ENCODE measurements around the gene VIL1.

Gene VIL1

DNA sequence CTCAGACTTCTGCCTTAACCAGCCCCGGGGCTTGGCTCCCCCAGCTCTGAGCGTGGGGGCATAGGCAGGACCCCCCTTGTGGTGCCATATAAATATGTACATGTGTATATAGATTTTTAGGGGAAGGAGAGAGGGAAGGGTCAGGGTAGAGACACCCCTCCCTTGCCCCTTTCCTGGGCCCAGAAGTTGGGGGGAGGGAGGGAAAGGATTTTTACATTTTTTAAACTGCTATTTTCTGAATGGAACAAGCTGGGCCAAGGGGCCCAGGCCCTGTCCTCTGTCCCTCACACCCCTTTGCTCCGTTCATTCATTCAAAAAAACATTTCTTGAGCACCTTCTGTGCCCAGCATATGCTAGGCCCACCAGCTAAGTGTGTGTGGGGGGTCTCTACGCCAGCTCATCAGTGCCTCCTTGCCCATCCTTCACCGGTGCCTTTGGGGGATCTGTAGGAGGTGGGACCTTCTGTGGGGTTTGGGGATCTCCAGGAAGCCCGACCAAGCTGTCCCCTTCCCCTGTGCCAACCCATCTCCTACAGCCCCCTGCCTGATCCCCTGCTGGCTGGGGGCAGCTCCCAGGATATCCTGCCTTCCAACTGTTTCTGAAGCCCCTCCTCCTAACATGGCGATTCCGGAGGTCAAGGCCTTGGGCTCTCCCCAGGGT lies 13.7 kb upstream of the VIL1 start:
- ATAC-seq (replicated peaks) (no peak), DNase-seq (no peak)
- H3K9me3 Mint-ChIP-seq = no peaks in the 10 kb centered on the region
- H3K27me3 Mint-ChIP-seq = no peaks in the 10 kb centered on the region
- peak overlapping the region; percentile 88 to 89 for H3K4me3 Mint-ChIP-seq
- peaks cover 60% of the 10 kb centered on the region for H3K36me3 Mint-ChIP-seq (ENCODE audit: insufficient read depth)
- peaks cover 47 to 59% of the 10 kb centered on the region in 2 donors for H3K4me1 Mint-ChIP-seq (ENCODE audit: low read depth in 2 of 2)
- H3K27ac Mint-ChIP-seq = peak overlapping the region; percentile 92 to 99

GRCh38 chr2:218405746-218406208 lies 13.1 kb upstream of the VIL1 start:
- peaks cover 47 to 59% of the 10 kb centered on the region in 2 donors for H3K4me1 Mint-ChIP-seq (ENCODE audit: low read depth in 2 of 2)
- peak overlapping the region; percentile 88 to 89 for H3K4me3 Mint-ChIP-seq
- H3K27me3 Mint-ChIP-seq = no peaks in the 10 kb centered on the region
- H3K9me3 Mint-ChIP-seq = no peaks in the 10 kb centered on the region
- peak overlapping the region; percentile 92 to 99 for H3K27ac Mint-ChIP-seq
- peak; percentile 31 for ATAC-seq (replicated peaks)
- H3K36me3 Mint-ChIP-seq (ENCODE audit: insufficient read depth) = peaks cover 59% of the 10 kb centered on the region
- no peak for DNase-seq

- H3K36me3 Mint-ChIP-seq (ENCODE audit: insufficient read depth) = peaks cover 55% of the 10 kb centered on the region
- peaks cover 44 to 58% of the 10 kb centered on the region in 2 donors for H3K4me1 Mint-ChIP-seq (ENCODE audit: low read depth in 2 of 2)
Observed at GRCh38 chr2:218406209-218406948, 12.5 kb upstream of the VIL1 start.

DNA sequence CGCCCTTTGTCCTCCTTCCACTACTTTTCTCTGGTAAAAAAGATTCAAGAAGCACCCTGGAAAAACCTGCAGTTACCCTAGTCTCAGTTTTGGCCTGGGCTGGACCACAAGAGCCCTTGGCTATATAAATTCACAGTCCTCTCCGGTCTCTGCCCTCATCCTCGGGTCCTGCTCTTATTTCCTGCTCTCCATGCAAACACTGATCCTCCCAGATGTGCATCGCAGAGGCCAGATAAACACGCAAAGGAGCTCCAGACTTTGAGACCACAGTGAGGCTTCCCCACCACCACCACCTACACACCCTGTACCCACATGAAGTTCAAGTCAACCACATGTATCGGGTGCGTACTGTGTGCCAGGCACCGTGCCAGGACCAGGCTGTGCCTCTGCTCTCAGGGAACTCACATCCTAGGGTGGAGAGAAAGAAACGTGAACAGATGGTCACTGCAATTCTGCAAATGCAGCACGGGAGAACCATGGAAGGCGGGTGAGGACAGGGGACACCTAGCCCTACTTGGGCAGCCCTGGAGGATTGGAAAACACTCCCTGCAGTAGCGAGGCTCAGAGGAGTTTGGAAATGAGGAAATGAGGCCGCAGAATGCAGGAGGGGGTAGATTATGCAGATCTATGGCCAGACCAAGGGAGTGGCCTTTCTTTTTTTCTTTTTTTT lies 11.8 kb upstream of the VIL1 start:
- no peaks in the 10 kb centered on the region for H3K27me3 Mint-ChIP-seq
- peak overlapping the region; percentile 88 to 89 for H3K4me3 Mint-ChIP-seq
- DNase-seq (peak; percentile 54 to 61 (median 59)), ATAC-seq (replicated peaks) (peak; percentile 48)
- H3K4me1 Mint-ChIP-seq (ENCODE audit: low read depth in 2 of 2) = peaks cover 42 to 53% of the 10 kb centered on the region in 2 donors
- peak overlapping the region; percentile 92 to 99 for H3K27ac Mint-ChIP-seq
- peaks cover 55% of the 10 kb centered on the region for H3K36me3 Mint-ChIP-seq (ENCODE audit: insufficient read depth)
- H3K9me3 Mint-ChIP-seq = no peaks in the 10 kb centered on the region

More at GRCh38 chr2:218406209-218406948, 12.5 kb upstream of the VIL1 start:
- DNase-seq (peak; percentile 88 to 90 (median 89)), ATAC-seq (replicated peaks) (peak; percentile 75)
- Mint-ChIP-seq H3K27ac (peak overlapping the region; percentile 92 to 99), H3K4me3 (peak overlapping the region; percentile 88 to 89), H3K27me3 (no peaks in the 10 kb centered on the region), H3K9me3 (no peaks in the 10 kb centered on the region)

DNA sequence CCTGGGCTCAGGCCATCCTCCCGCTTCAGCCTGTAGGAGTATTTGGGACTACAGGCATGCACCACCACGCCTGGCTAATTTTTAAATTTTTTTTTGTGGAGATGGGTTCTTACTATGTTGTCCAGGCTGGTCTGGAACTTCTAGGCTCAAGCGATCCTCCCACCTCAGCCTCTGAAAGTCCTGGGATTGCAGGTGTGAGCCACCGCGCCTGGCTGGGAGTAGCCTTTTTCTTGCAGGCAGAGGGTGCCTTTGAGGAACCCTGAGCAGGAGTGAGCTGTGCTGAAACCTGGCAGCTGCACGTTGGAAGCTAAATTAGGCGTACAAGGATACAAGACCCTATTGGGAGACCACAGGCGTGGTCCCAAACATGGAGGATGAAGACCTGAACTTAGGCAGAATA lies 11.2 kb upstream of the VIL1 start:
- Mint-ChIP-seq H3K4me3 (peak overlapping the region; percentile 88 to 89), H3K4me1 (ENCODE audit: low read depth in 2 of 2) (peaks cover 45 to 52% of the 10 kb centered on the region in 2 donors), H3K36me3 (ENCODE audit: insufficient read depth) (peaks cover 53% of the 10 kb centered on the region), H3K9me3 (no peaks in the 10 kb centered on the region), H3K27me3 (no peaks in the 10 kb centered on the region), H3K27ac (peak overlapping the region in 1 of 2 donors; percentile 99)
- ATAC-seq (replicated peaks) (no peak), DNase-seq (no peak)

- no peak for DNase-seq
- H3K4me1 Mint-ChIP-seq (ENCODE audit: low read depth in 2 of 2) = peaks cover 0 to 8% of the 10 kb centered on the region in 2 donors
- H3K36me3 Mint-ChIP-seq (ENCODE audit: insufficient read depth) = peaks cover 3% of the 10 kb centered on the region
- ATAC-seq (replicated peaks) = no peak
- no peaks in the 10 kb centered on the region for H3K27me3 Mint-ChIP-seq
- no peak overlapping the region for H3K27ac Mint-ChIP-seq
- H3K9me3 Mint-ChIP-seq = no peaks in the 10 kb centered on the region
- no peak overlapping the region for H3K4me3 Mint-ChIP-seq
Observed at GRCh38 chr2:218418321-218418716, 604 bp upstream of the VIL1 start.

GRCh38 chr2:218419630-218420216 lies 800 bp downstream of the VIL1 start:
- Mint-ChIP-seq H3K4me1 (ENCODE audit: low read depth in 2 of 2) (peaks cover 0 to 11% of the 10 kb centered on the region in 2 donors), H3K9me3 (no peaks in the 10 kb centered on the region), H3K27me3 (no peaks in the 10 kb centered on the region), H3K4me3 (no peak overlapping the region), H3K36me3 (ENCODE audit: insufficient read depth) (peaks cover 3% of the 10 kb centered on the region), H3K27ac (no peak overlapping the region)
- DNase-seq (no peak), ATAC-seq (replicated peaks) (no peak)

GRCh38 chr2:218421027-218421426 lies 2.1 kb downstream of the VIL1 start:
- Mint-ChIP-seq H3K36me3 (ENCODE audit: insufficient read depth) (peaks cover 3% of the 10 kb centered on the region), H3K4me3 (no peak overlapping the region), H3K27ac (peak overlapping the region; percentile 16 to 92), H3K27me3 (no peaks in the 10 kb centered on the region), H3K4me1 (ENCODE audit: low read depth in 2 of 2) (peaks cover 0 to 11% of the 10 kb centered on the region in 2 donors), H3K9me3 (no peaks in the 10 kb centered on the region)
- ATAC-seq (replicated peaks) (no peak), DNase-seq (no peak)

- DNase-seq = no peak
- no peaks in the 10 kb centered on the region for H3K9me3 Mint-ChIP-seq
- H3K36me3 Mint-ChIP-seq (ENCODE audit: insufficient read depth) = peaks cover 3% of the 10 kb centered on the region
- no peak overlapping the region for H3K4me3 Mint-ChIP-seq
- no peak for ATAC-seq (replicated peaks)
- no peaks in the 10 kb centered on the region for H3K27me3 Mint-ChIP-seq
- no peak overlapping the region for H3K27ac Mint-ChIP-seq
- H3K4me1 Mint-ChIP-seq (ENCODE audit: low read depth in 2 of 2) = peaks cover 0 to 11% of the 10 kb centered on the region in 2 donors
Observed at GRCh38 chr2:218422403-218423086, 3.6 kb downstream of the VIL1 start.

GRCh38 chr2:218423584-218423983 lies 4.7 kb downstream of the VIL1 start:
- Mint-ChIP-seq H3K36me3 (ENCODE audit: insufficient read depth) (peaks cover 3% of the 10 kb centered on the region), H3K4me1 (ENCODE audit: low read depth in 2 of 2) (peaks cover 0 to 11% of the 10 kb centered on the region in 2 donors), H3K4me3 (no peak overlapping the region), H3K27me3 (no peaks in the 10 kb centered on the region), H3K9me3 (no peaks in the 10 kb centered on the region), H3K27ac (no peak overlapping the region)
- no peak for DNase-seq
- ATAC-seq (replicated peaks) = no peak

DNA sequence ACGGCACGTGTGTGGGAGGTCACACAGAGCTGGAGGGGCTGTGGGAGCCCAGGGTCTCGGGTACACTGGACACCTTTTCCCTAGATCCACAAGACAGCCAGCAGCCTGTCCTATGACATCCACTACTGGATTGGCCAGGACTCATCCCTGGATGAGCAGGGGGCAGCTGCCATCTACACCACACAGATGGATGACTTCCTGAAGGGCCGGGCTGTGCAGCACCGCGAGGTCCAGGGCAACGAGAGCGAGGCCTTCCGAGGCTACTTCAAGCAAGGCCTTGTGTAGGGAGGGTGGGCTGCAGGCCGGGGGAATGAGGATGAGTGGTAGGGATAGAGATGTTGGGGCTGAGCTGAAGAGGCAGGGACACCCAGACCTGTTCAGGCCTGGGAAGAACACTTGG lies 6.6 kb downstream of the VIL1 start:
- H3K27me3 Mint-ChIP-seq = peaks cover 0 to 4% of the 10 kb centered on the region in 2 donors
- H3K4me3 Mint-ChIP-seq = no peak overlapping the region
- peaks cover 5 to 11% of the 10 kb centered on the region in 2 donors for H3K4me1 Mint-ChIP-seq (ENCODE audit: low read depth in 2 of 2)
- DNase-seq (no peak), ATAC-seq (replicated peaks) (no peak)
- peak overlapping the region in 1 of 2 donors; percentile 57 for H3K27ac Mint-ChIP-seq
- H3K9me3 Mint-ChIP-seq = no peaks in the 10 kb centered on the region
- peaks cover 3% of the 10 kb centered on the region for H3K36me3 Mint-ChIP-seq (ENCODE audit: insufficient read depth)

GRCh38 chr2:218427741-218428140 lies 8.8 kb downstream of the VIL1 start:
- no peak for DNase-seq
- H3K4me3 Mint-ChIP-seq = no peak overlapping the region
- no peaks in the 10 kb centered on the region for H3K9me3 Mint-ChIP-seq
- no peaks in the 10 kb centered on the region for H3K36me3 Mint-ChIP-seq (ENCODE audit: insufficient read depth)
- H3K4me1 Mint-ChIP-seq (ENCODE audit: low read depth in 2 of 2) = peaks cover 3 to 5% of the 10 kb centered on the region in 2 donors
- ATAC-seq (replicated peaks) = no peak
- no peak overlapping the region for H3K27ac Mint-ChIP-seq
- H3K27me3 Mint-ChIP-seq = peaks cover 0 to 7% of the 10 kb centered on the region in 2 donors

All from effector memory CD8-positive, alpha-beta T cell (primary cell).